ENCODE data around the gene ROCK2. TPM values are rescaled to one million over a fixed set of nuclear protein-coding genes. Genes with fewer than 3 reads are reported as not detected.

ROCK2 gene
- total and polyA plus RNA-seq, 9 of the 15 experiments (the other 6 are each of a cell fraction or from before 2014, with no cell fraction given), result 4.9 to 30.6 (median 14.3) TPM

- TF ChIP-seq ZNF436 (CRISPR knock-in tag; IDR thresholded peaks at IDR 0.05) (no peak), SMARCA5 (IDR thresholded peaks at IDR 0.05) (no peak), KDM2B (CRISPR knock-in tag; IDR thresholded peaks at IDR 0.05) (no peak), ARID1B (IDR thresholded peaks at IDR 0.05) (0 out of 2 replicates have a peak, but pooled peaks have one; percentile 21), KLF13 (tag; IDR thresholded peaks at IDR 0.05; ENCODE audit: borderline replicate concordance, low read depth) (no peak), GTF2B (IDR thresholded peaks at IDR 0.05; ENCODE audit: extremely low read depth, insufficient read length) (no peak), STAT5B (CRISPR knock-in tag; IDR thresholded peaks at IDR 0.05) (no peak), VEZF1 (CRISPR knock-in tag; IDR thresholded peaks at IDR 0.05) (no peak), THRB (CRISPR knock-in tag; conservative IDR thresholded peaks at IDR 0.05) (no peak), HDAC6 (IDR thresholded peaks at IDR 0.05; ENCODE audit: low read depth, low read length) (no peak), ADNP (tag; IDR thresholded peaks at IDR 0.05) (0 out of 2 replicates have a peak, but pooled peaks have one; percentile 16), ESRRA (IDR thresholded peaks at IDR 0.05; ENCODE audit: borderline replicate concordance, low read depth) (no peak), RBM25 (IDR thresholded peaks at IDR 0.05; ENCODE audit: low read depth, low read length, severe bottlenecking) (peak; percentile 3), CLOCK (CRISPR knock-in tag; IDR thresholded peaks at IDR 0.05; ENCODE audit: borderline replicate concordance) (no peak), ZNF507 (tag; conservative IDR thresholded peaks at IDR 0.05) (no peak), SMARCE1 (IDR thresholded peaks at IDR 0.05) (no peak), THRAP3 (IDR thresholded peaks at IDR 0.05; ENCODE audit: borderline replicate concordance) (no peak), SMAD4 (CRISPR knock-in tag; conservative IDR thresholded peaks at IDR 0.05) (no peak)
Observed at GRCh38 chr2:11239666-11240462, 104.6 kb downstream of the ROCK2 start (continued).
